Measurements from ENCODE around the gene ETFA.

ETFA gene

DNA sequence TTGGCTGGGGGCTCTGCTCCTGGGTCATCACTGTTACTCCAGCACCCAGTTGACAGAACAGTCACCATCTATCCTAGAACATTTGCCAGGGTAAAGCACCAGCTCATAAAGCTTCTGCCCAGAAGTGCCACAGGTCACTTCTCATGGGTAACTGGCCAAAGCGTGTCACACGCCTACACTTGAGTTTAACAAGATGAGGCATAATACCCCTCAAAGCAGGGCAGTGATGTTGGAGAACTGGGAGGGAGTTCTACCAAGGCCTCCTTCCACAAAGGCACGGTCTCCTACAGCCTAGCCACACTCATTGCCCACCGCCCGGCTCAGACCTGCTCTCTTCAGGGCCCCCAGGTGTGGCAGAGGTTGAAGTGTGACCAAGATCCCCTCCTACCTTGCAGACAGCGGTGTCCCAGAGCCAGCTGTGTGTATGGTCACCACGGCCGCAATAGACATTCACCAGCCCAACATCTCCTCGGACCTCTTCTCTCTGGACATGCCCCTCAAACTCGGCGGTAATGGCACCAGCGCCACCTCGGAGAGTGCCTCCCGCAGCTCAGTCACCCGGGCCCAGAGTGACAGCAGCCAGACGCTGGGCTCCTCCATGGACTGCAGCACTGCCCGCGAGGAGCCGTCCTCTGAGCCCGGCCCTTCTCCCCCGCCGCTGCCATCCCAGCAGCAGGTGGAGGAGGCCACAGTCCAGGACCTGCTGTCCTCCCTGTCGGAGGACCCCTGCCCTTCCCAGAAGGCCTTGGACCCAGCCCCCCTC, 107.7 kb downstream of the ETFA start:
- peak; percentile 36 for DNase-seq (ENCODE audit: low spot score)
- in situ Hi-C loops (cut with MboI; ENCODE audit: low sequenced_read_pairs, unreplicated experiment) = no loop called here
- TF ChIP-seq, protein P1, sequence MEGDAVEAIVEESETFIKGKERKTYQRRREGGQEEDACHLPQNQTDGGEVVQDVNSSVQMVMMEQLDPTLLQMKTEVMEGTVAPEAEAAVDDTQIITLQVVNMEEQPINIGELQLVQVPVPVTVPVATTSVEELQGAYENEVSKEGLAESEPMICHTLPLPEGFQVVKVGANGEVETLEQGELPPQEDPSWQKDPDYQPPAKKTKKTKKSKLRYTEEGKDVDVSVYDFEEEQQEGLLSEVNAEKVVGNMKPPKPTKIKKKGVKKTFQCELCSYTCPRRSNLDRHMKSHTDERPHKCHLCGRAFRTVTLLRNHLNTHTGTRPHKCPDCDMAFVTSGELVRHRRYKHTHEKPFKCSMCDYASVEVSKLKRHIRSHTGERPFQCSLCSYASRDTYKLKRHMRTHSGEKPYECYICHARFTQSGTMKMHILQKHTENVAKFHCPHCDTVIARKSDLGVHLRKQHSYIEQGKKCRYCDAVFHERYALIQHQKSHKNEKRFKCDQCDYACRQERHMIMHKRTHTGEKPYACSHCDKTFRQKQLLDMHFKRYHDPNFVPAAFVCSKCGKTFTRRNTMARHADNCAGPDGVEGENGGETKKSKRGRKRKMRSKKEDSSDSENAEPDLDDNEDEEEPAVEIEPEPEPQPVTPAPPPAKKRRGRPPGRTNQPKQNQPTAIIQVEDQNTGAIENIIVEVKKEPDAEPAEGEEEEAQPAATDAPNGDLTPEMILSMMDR (IDR thresholded peaks at IDR 0.05; ENCODE audit: borderline replicate concordance, control extremely low read depth, extremely low read depth, insufficient read depth, missing control alignments) = no peak

GRCh38 chr15:76201536-76202255, 109.6 kb downstream of the ETFA start:
- TF ChIP-seq, protein P1 (IDR thresholded peaks at IDR 0.05; ENCODE audit: borderline replicate concordance, control extremely low read depth, extremely low read depth, insufficient read depth, missing control alignments) = no peak
- in situ Hi-C loops (cut with MboI; ENCODE audit: low sequenced_read_pairs, unreplicated experiment) = no loop called here
- DNase-seq (ENCODE audit: low spot score) = no peak

- in situ Hi-C loops (cut with MboI; ENCODE audit: low sequenced_read_pairs, unreplicated experiment) = no loop called here
- TF ChIP-seq, protein P1 (IDR thresholded peaks at IDR 0.05; ENCODE audit: borderline replicate concordance, control extremely low read depth, extremely low read depth, insufficient read depth, missing control alignments) = no peak
- DNase-seq (ENCODE audit: low spot score) = no peak
These were observed 110.6 kb downstream of the ETFA start for GRCh38 chr15:76200641-76201105.

DNA sequence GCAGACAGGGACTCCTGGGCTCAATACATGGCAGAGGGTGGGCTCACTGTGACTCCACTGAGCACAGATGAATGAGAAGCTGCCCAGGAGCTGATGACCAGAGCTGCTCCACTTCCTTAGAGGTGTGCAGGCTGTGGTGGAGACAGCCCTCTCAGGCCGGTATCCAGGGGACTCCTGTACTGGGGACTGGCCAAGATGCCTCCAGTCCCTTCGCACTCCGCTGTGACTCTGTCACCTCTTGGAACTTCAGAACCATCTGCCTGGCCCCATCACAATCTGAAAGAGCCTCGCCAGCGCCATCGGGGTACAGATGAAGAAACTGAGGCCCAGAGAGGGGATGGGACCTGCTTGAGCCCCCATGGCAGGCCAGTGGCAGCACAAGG, 111.2 kb downstream of the ETFA start:
- DNase-seq (ENCODE audit: low spot score) = no peak
- TF ChIP-seq, protein P1 (IDR thresholded peaks at IDR 0.05; ENCODE audit: borderline replicate concordance, control extremely low read depth, extremely low read depth, insufficient read depth, missing control alignments) = no peak
- in situ Hi-C loops (cut with MboI; ENCODE audit: low sequenced_read_pairs, unreplicated experiment) = no loop called here

DNA sequence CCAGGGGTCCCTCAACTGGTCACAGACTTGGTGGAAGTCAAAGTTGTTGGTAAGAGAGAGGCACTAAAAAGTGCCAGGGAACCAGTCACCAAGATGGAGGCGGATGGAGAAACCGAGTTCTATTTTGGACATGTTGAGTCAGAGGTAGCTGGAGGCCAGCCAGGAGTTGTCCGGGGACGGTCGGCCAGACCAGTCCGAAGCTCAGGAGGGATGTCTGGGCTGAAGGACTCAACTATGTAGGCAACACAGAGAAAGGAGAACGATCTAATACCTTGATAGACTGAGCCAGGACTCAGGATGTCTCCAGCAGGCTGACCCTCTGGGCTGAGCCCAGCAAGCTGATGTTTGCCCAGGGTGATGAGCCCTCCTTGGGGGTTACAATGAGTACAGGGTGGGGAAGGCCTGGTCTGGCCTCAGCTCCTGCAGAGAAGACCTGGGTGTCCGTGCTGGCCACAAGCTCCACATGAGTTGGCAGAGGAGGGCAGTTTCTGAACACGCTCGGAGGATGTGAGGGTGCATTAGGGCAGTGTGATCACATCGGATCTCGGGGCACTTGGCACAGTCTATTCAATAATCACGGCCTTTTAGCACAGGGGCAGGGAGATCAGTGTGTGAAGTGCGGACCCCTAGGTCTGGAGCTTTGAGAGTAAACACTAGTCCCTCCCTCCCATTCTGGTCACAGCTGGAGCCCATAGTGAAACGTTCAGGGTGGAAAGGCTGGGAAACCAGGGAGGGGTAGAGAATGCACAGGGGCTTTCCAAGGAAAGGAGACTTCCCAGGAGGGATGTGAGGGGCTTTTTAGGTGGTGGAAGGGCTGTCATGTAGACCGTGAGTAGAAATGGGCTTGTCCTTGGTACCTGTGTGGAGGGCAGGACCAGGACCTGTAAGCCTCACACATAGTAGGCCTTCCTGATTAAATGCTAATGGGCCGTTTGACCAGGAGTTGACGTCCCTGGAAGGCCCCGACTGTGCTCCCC, 111.9 kb downstream of the ETFA start:
- no peak for DNase-seq (ENCODE audit: low spot score)
- in situ Hi-C loops (cut with MboI; ENCODE audit: low sequenced_read_pairs, unreplicated experiment) = loop anchor here (25.0 kb wide), 1 partner anchor 663 kb away; no protein-coding TSS in a partner anchor
- TF ChIP-seq, protein P1 (IDR thresholded peaks at IDR 0.05; ENCODE audit: borderline replicate concordance, control extremely low read depth, extremely low read depth, insufficient read depth, missing control alignments) = no peak

Measured in GM13976 (cell line).